Measurements from ENCODE around the gene CIITA. TPM values are rescaled to one million over a fixed set of nuclear protein-coding genes. Genes with fewer than 3 reads are reported as not detected.

Gene CIITA
- total and polyA plus RNA-seq, 10 of the 15 experiments (the other 5 are each of a cell fraction or from before 2014, with no cell fraction given): 11.5 to 145 (median 49.7) TPM

- TF ChIP-seq, protein P1, sequence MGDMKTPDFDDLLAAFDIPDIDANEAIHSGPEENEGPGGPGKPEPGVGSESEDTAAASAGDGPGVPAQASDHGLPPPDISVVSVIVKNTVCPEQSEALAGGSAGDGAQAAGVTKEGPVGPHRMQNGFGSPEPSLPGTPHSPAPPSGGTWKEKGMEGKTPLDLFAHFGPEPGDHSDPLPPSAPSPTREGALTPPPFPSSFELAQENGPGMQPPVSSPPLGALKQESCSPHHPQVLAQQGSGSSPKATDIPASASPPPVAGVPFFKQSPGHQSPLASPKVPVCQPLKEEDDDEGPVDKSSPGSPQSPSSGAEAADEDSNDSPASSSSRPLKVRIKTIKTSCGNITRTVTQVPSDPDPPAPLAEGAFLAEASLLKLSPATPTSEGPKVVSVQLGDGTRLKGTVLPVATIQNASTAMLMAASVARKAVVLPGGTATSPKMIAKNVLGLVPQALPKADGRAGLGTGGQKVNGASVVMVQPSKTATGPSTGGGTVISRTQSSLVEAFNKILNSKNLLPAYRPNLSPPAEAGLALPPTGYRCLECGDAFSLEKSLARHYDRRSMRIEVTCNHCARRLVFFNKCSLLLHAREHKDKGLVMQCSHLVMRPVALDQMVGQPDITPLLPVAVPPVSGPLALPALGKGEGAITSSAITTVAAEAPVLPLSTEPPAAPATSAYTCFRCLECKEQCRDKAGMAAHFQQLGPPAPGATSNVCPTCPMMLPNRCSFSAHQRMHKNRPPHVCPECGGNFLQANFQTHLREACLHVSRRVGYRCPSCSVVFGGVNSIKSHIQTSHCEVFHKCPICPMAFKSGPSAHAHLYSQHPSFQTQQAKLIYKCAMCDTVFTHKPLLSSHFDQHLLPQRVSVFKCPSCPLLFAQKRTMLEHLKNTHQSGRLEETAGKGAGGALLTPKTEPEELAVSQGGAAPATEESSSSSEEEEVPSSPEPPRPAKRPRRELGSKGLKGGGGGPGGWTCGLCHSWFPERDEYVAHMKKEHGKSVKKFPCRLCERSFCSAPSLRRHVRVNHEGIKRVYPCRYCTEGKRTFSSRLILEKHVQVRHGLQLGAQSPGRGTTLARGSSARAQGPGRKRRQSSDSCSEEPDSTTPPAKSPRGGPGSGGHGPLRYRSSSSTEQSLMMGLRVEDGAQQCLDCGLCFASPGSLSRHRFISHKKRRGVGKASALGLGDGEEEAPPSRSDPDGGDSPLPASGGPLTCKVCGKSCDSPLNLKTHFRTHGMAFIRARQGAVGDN (IDR thresholded peaks at IDR 0.05): peak; percentile 47; the same call in 1 of the 2 replicates
- TF ChIP-seq EP300 (IDR thresholded peaks at IDR 0.05; ENCODE audit: borderline replicate concordance in 1 of 2, control insufficient read depth in 1 of 2, low read depth in 2 of 2, low read length in 2 of 2): no peak
- TF ChIP-seq ZZZ3 (IDR thresholded peaks at IDR 0.05; ENCODE audit: control insufficient read depth, insufficient read length, low read depth): no peak
- peak; percentile 73; the same call in 1 of the 2 replicates for TF ChIP-seq NKRF (conservative IDR thresholded peaks at IDR 0.05)
- TF ChIP-seq, protein P2, sequence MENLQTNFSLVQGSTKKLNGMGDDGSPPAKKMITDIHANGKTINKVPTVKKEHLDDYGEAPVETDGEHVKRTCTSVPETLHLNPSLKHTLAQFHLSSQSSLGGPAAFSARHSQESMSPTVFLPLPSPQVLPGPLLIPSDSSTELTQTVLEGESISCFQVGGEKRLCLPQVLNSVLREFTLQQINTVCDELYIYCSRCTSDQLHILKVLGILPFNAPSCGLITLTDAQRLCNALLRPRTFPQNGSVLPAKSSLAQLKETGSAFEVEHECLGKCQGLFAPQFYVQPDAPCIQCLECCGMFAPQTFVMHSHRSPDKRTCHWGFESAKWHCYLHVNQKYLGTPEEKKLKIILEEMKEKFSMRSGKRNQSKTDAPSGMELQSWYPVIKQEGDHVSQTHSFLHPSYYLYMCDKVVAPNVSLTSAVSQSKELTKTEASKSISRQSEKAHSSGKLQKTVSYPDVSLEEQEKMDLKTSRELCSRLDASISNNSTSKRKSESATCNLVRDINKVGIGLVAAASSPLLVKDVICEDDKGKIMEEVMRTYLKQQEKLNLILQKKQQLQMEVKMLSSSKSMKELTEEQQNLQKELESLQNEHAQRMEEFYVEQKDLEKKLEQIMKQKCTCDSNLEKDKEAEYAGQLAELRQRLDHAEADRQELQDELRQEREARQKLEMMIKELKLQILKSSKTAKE (IDR thresholded peaks at IDR 0.05; ENCODE audit: low read depth, poor library complexity, severe bottlenecking): no peak
- peak; percentile 99 for TF ChIP-seq SIX5 (IDR thresholded peaks at IDR 0.05; ENCODE audit: low read depth, low read length, severe bottlenecking)
- TF ChIP-seq, protein P3, sequence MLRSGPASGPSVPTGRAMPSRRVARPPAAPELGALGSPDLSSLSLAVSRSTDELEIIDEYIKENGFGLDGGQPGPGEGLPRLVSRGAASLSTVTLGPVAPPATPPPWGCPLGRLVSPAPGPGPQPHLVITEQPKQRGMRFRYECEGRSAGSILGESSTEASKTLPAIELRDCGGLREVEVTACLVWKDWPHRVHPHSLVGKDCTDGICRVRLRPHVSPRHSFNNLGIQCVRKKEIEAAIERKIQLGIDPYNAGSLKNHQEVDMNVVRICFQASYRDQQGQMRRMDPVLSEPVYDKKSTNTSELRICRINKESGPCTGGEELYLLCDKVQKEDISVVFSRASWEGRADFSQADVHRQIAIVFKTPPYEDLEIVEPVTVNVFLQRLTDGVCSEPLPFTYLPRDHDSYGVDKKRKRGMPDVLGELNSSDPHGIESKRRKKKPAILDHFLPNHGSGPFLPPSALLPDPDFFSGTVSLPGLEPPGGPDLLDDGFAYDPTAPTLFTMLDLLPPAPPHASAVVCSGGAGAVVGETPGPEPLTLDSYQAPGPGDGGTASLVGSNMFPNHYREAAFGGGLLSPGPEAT (IDR thresholded peaks at IDR 0.05; ENCODE audit: low read depth): peak; percentile 16; the same call in 1 of the 2 replicates
- TF ChIP-seq CEBPB (IDR thresholded peaks at IDR 0.05; ENCODE audit: borderline replicate concordance in 1 of 2, low read depth in 2 of 2, low read length in 2 of 2): no peak
- TF ChIP-seq GABPA (IDR thresholded peaks at IDR 0.05; ENCODE audit: low read depth): peak; percentile 80; the same call in 1 of the 2 replicates
- peak; percentile 23; the same call in 1 of the 2 replicates for TF ChIP-seq PKNOX1 (IDR thresholded peaks at IDR 0.05)
- no peak for TF ChIP-seq NFYB (IDR thresholded peaks at IDR 0.05; ENCODE audit: insufficient read depth, low read depth, low read length)
- TF ChIP-seq KAT2A (conservative IDR thresholded peaks at IDR 0.05; ENCODE audit: control insufficient read depth, low read depth, low read length): no peak
- no peak for TF ChIP-seq CHD1 (IDR thresholded peaks at IDR 0.05; ENCODE audit: low read depth, low read length)
- peak; percentile 71 for TF ChIP-seq POLR2AphosphoS5 (IDR thresholded peaks at IDR 0.05; ENCODE audit: low read length)
- TF ChIP-seq ZNF274 (IDR thresholded peaks at IDR 0.05; ENCODE audit: insufficient read depth, insufficient read length): no peak
- peak; percentile 100 for TF ChIP-seq HCFC1 (IDR thresholded peaks at IDR 0.05; ENCODE audit: low read length)
- TF ChIP-seq POU2F2 (IDR thresholded peaks at IDR 0.05; ENCODE audit: borderline replicate concordance, low read depth, low read length): peak; percentile 70; the same call in 1 of the 3 replicates
Observed at GRCh38 chr16:10944249-10945064, 67.5 kb downstream of the CIITA start, which contains the start of gene CLEC16A (continued).
